ENCODE measurements around the gene MAST4. TPM values are rescaled to one million over a fixed set of nuclear protein-coding genes. Genes with fewer than 3 reads are reported as not detected.

The MAST4 gene
- total RNA-seq, 1 donor from 2014 or later, result 10.5 TPM

GRCh38 chr5:66884564-66885243, 288.5 kb downstream of the MAST4 start:
- Mint-ChIP-seq H3K4me3 (ENCODE audit: unreplicated experiment) (no peak overlapping the region), H3K27ac (ENCODE audit: unreplicated experiment) (no peak overlapping the region), H3K36me3 (ENCODE audit: unreplicated experiment) (no peaks in the 10 kb centered on the region), H3K4me1 (ENCODE audit: unreplicated experiment) (peaks cover 7% of the 10 kb centered on the region), H3K27me3 (ENCODE audit: unreplicated experiment) (peaks cover 5% of the 10 kb centered on the region), H3K9me3 (ENCODE audit: unreplicated experiment) (peaks cover 4% of the 10 kb centered on the region)
- DNase-seq (ENCODE audit: extremely low spot score, unreplicated experiment), result no peak
- TF ChIP-seq, protein P1, sequence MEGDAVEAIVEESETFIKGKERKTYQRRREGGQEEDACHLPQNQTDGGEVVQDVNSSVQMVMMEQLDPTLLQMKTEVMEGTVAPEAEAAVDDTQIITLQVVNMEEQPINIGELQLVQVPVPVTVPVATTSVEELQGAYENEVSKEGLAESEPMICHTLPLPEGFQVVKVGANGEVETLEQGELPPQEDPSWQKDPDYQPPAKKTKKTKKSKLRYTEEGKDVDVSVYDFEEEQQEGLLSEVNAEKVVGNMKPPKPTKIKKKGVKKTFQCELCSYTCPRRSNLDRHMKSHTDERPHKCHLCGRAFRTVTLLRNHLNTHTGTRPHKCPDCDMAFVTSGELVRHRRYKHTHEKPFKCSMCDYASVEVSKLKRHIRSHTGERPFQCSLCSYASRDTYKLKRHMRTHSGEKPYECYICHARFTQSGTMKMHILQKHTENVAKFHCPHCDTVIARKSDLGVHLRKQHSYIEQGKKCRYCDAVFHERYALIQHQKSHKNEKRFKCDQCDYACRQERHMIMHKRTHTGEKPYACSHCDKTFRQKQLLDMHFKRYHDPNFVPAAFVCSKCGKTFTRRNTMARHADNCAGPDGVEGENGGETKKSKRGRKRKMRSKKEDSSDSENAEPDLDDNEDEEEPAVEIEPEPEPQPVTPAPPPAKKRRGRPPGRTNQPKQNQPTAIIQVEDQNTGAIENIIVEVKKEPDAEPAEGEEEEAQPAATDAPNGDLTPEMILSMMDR (IDR thresholded peaks at IDR 0.05), result no peak

GRCh38 chr5:66886941-66887340, 290.7 kb downstream of the MAST4 start:
- Mint-ChIP-seq H3K27ac (ENCODE audit: unreplicated experiment) (no peak overlapping the region), H3K27me3 (ENCODE audit: unreplicated experiment) (peaks cover 12% of the 10 kb centered on the region), H3K9me3 (ENCODE audit: unreplicated experiment) (no peaks in the 10 kb centered on the region), H3K36me3 (ENCODE audit: unreplicated experiment) (no peaks in the 10 kb centered on the region), H3K4me3 (ENCODE audit: unreplicated experiment) (no peak overlapping the region), H3K4me1 (ENCODE audit: unreplicated experiment) (no peaks in the 10 kb centered on the region)
- TF ChIP-seq, protein P1 (IDR thresholded peaks at IDR 0.05), result no peak
- no peak for DNase-seq (ENCODE audit: extremely low spot score, unreplicated experiment)

DNA sequence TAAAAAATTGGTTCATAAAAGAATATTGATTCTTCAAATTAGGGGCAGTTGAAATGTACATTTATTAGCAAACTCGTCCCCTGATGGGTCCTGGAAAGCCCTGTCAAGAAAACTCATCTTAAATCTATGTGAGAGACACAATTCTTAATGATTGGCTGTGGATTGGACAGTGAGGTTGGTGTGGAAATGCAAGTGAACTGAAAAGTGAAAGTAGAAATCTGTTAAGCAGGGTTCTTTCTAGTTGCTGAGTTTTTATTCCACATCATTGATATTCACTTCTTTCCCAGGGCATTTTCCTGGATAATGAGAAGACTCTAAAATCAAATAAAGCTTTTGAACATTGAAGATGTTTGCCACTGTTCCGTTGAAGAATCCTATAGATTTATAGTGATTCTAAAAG, 292.4 kb downstream of the MAST4 start:
- H3K9me3 Mint-ChIP-seq (ENCODE audit: unreplicated experiment), result no peaks in the 10 kb centered on the region
- H3K27me3 Mint-ChIP-seq (ENCODE audit: unreplicated experiment), result peaks cover 17% of the 10 kb centered on the region
- TF ChIP-seq, protein P1 (IDR thresholded peaks at IDR 0.05), result no peak
- no peak overlapping the region for H3K27ac Mint-ChIP-seq (ENCODE audit: unreplicated experiment)
- H3K4me1 Mint-ChIP-seq (ENCODE audit: unreplicated experiment), result no peaks in the 10 kb centered on the region
- H3K4me3 Mint-ChIP-seq (ENCODE audit: unreplicated experiment), result no peak overlapping the region
- no peak for DNase-seq (ENCODE audit: extremely low spot score, unreplicated experiment)
- H3K36me3 Mint-ChIP-seq (ENCODE audit: unreplicated experiment), result no peaks in the 10 kb centered on the region

DNA sequence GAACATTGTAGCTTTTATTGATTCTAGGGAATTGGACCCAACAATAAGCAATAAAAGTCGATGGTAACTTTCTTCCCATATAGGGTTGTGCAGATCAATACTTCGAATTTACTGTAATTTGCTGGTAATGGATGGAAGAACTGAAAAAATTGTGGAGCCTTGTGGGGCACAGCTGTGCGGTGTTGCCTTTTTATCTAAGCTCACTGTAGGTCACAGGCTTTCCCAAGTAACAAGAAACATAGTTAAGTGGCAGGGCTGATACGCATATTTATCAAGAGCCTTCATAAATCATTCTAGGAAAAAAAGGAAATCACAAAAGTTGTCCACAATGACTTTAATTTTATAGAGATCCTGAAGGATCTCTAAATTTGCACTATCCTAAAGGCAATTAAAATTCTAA, 292.9 kb downstream of the MAST4 start:
- Mint-ChIP-seq H3K27me3 (ENCODE audit: unreplicated experiment) (peaks cover 17% of the 10 kb centered on the region), H3K27ac (ENCODE audit: unreplicated experiment) (no peak overlapping the region), H3K9me3 (ENCODE audit: unreplicated experiment) (no peaks in the 10 kb centered on the region), H3K4me1 (ENCODE audit: unreplicated experiment) (no peaks in the 10 kb centered on the region), H3K36me3 (ENCODE audit: unreplicated experiment) (no peaks in the 10 kb centered on the region), H3K4me3 (ENCODE audit: unreplicated experiment) (no peak overlapping the region)
- TF ChIP-seq, protein P1 (IDR thresholded peaks at IDR 0.05), result no peak
- no peak for DNase-seq (ENCODE audit: extremely low spot score, unreplicated experiment)

DNA sequence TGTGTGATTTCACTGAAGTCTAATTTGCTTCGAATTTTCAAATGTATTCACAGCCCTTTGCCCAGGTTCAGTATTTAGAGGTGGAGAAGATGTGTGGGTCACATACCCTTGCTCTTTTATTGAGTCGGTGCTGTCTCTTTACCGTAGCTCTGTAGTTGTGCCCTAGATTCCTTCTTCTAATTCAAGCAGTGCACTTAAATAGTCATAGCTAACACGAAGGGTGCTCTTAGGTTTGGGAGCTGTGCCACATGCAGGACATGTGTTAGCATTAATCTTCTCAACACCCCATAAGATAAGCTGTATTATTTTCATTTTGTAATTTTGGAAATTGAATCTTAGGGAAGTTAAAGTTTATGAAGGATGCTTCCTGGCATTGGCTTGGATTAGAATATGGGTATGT, 293.3 kb downstream of the MAST4 start:
- H3K36me3 Mint-ChIP-seq (ENCODE audit: unreplicated experiment), result no peaks in the 10 kb centered on the region
- no peak overlapping the region for H3K27ac Mint-ChIP-seq (ENCODE audit: unreplicated experiment)
- H3K27me3 Mint-ChIP-seq (ENCODE audit: unreplicated experiment), result peaks cover 17% of the 10 kb centered on the region
- H3K4me1 Mint-ChIP-seq (ENCODE audit: unreplicated experiment), result no peaks in the 10 kb centered on the region
- H3K9me3 Mint-ChIP-seq (ENCODE audit: unreplicated experiment), result no peaks in the 10 kb centered on the region
- TF ChIP-seq, protein P1 (IDR thresholded peaks at IDR 0.05), result no peak
- no peak for DNase-seq (ENCODE audit: extremely low spot score, unreplicated experiment)
- no peak overlapping the region for H3K4me3 Mint-ChIP-seq (ENCODE audit: unreplicated experiment)

Measured in osteocyte (in vitro differentiated cells).